HUES64 (cell line): ENCODE data around the gene ERICH6.

ENCODE experiments used
- H3K27ac ChIP-seq: 2 replicates; pipeline ENCODE4 v1.7.0; 2013; ENCODE audit warnings: low read depth, low read length, inconsistent platforms
- H3K27me3 ChIP-seq: 2 replicates; pipeline ENCODE4 v1.6.1; 2013; ENCODE audit warnings: mild to moderate bottlenecking, low read length; ENCODE audit not compliant: insufficient read depth
- H3K36me3 ChIP-seq: 2 replicates; pipeline ENCODE4 v1.6.1; 2013; ENCODE audit warnings: mild to moderate bottlenecking, low read length; ENCODE audit not compliant: insufficient read depth
- H3K4me1 ChIP-seq: 2 replicates; pipeline ENCODE4 v1.6.1; 2013; ENCODE audit warnings: mild to moderate bottlenecking, low read length, moderate library complexity; ENCODE audit not compliant: insufficient read depth
- H3K4me3 ChIP-seq: 2 replicates; pipeline ENCODE4 v1.5.1; 2013; ENCODE audit warnings: mild to moderate bottlenecking, low read length, moderate library complexity
- H3K9ac ChIP-seq: 2 replicates; pipeline ENCODE4 v1.6.1; 2013; ENCODE audit warnings: mild to moderate bottlenecking, low read depth, low read length
- H3K9me3 ChIP-seq: 2 replicates; pipeline ENCODE4 v1.6.1; 2013; ENCODE audit warnings: low read depth, low read length; ENCODE audit not compliant: insufficient read depth
- WGBS: fragments of 150-250, 120-280 bp; methylation state at CpG from one replicate; pipeline ENCODE4 v1.1.7; 2013; ENCODE audit warnings: missing lambda C conversion rate; 5-methylcytosine and 5-hydroxymethylcytosine counted together

The ERICH6 gene

DNA sequence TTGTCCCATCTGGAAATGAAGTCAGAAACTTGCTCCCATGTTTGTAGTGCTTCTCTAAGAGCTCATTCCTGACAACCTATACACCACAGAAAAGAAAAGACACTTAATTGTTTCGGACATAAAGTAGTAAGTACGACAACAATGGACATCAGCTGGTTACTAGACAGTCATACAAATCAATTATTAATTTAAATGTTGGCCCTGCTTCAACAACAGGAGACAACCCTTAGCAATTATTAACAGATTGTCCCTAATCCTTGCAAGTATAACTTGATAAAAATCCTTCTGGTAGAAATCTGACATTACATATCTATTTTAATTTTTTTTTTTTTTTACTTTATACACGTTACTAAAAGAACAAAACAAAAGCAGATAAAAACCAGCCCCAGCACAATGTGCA lies 29.8 kb downstream of the ERICH6 start:
- WGBS: 94% methylated on average over 3 of the region's 3 CpGs
- Histone ChIP-seq H3K36me3 (no peaks in the 10 kb centered on the region), H3K4me1 (no peaks in the 10 kb centered on the region), H3K4me3 (no peak overlapping the region), H3K9ac (no peak overlapping the region), H3K27me3 (no peaks in the 10 kb centered on the region), H3K27ac (no peak overlapping the region), H3K9me3 (peaks cover 16% of the 10 kb centered on the region)

DNA sequence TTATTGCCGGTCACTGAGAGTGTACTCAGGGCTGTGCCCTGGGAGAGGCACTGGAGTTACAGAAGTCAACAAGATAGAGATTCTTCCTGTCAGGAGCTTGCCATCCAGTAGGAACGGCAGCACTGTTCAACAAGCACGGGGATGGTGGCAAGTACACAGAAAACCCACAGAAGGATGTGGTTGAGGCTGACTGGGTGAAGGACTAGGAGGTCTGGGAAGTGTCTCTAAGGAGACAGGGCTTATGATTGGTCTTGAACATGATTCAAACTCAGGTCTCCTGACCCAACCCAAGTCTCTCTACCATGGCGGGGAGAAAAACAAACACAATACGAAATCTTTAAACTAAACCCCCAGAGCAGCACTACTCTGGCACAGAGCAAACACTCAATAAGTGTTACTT lies 37.6 kb downstream of the ERICH6 start:
- no peak overlapping the region for H3K9ac ChIP-seq
- no peak overlapping the region for H3K4me3 ChIP-seq
- H3K4me1 ChIP-seq: no peaks in the 10 kb centered on the region
- no peaks in the 10 kb centered on the region for H3K9me3 ChIP-seq
- WGBS: 94% methylated on average over 5 of the region's 5 CpGs
- no peaks in the 10 kb centered on the region for H3K27me3 ChIP-seq
- no peak overlapping the region for H3K27ac ChIP-seq
- H3K36me3 ChIP-seq: no peaks in the 10 kb centered on the region

DNA sequence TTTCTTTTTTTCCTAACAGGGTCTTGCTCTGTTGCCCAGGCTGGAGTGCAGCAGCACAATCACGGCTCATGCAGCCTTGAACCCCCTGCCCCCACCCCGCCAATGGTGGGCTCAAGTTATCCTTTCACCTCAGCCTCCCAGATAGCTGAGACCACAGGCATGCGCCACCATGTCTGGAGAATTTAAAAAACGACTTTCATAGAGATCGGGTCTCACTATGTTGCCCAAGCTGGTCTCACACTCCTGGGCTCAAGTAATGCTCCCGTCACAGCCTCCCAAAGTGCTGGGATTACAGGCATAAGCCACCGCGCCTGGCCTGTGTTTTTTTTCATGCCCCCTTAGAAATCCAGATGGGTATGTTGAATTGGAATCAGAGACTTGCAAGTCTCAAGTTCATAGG lies 40.3 kb downstream of the ERICH6 start:
- Histone ChIP-seq H3K4me3 (no peak overlapping the region), H3K4me1 (no peaks in the 10 kb centered on the region), H3K9ac (no peak overlapping the region), H3K9me3 (no peaks in the 10 kb centered on the region), H3K27me3 (no peaks in the 10 kb centered on the region), H3K27ac (no peak overlapping the region), H3K36me3 (no peaks in the 10 kb centered on the region)
- 95% methylated on average over 8 of the region's 8 CpGs for WGBS

DNA sequence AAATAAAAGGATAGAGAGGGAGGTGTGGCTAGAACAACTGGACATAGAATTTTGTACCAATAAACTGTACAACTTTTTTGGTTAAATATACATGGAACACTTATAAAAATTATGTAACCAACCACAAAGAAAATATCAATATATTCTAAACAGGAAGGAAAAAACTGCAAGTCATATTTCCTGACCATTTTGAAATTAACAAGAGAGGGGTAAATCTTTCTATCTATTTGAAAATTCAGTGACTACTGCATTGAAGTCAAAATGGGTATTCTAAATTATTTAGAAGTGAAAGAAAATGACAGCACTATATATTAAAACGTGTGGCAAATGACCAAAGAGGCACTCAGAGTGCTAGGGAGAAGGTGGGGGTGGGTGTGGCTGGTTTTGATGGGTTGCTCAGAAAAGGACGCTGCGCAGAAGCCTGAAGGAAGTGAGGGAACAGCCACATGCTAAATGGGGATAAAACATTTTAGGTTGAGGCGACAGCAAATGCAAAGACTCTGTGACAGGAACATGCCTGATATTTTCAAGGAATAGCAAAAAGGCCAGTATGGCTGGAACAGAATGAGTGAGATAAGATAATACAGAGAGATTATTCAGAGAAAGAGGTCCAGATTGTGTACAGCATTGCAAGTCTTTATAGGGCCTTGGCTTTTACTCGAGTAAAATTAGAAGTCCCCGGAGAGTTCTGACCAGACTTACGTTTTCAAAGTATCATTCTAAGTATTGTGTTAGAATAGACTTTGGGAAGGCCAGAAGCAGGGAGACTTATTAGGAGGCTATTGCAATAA lies 41.1 kb downstream of the ERICH6 start:
- WGBS: 88% methylated on average over 7 of the region's 7 CpGs
- Histone ChIP-seq H3K27me3 (no peaks in the 10 kb centered on the region), H3K4me3 (no peak overlapping the region), H3K9me3 (no peaks in the 10 kb centered on the region), H3K27ac (no peak overlapping the region), H3K4me1 (no peaks in the 10 kb centered on the region), H3K36me3 (no peaks in the 10 kb centered on the region), H3K9ac (no peak overlapping the region)

DNA sequence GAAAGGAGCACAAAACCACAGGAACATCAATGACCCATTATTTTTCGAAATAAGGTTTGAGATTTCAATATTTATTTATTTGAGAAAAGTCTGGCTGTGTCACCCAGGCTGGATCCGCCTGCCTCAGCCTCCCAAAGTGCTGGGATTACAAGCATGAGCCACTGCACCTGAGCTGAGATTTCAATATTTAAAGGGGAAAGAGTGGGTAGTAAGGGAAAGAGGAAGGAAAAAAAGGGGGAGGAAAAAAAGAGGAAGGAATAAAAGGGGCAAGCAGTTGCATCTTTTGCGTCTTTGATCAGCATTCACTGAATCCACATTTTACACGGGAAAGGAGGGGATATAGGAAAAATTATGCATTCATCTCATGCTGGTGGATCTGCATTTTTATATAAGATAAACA lies 47.4 kb downstream of the ERICH6 start:
- H3K4me3 ChIP-seq: no peak overlapping the region
- H3K27me3 ChIP-seq: no peaks in the 10 kb centered on the region
- H3K27ac ChIP-seq: no peak overlapping the region
- no peak overlapping the region for H3K9ac ChIP-seq
- 91% methylated on average over 4 of the region's 4 CpGs for WGBS
- no peaks in the 10 kb centered on the region for H3K36me3 ChIP-seq
- peaks cover 3% of the 10 kb centered on the region; the same call in 1 of the 2 replicates for H3K4me1 ChIP-seq
- H3K9me3 ChIP-seq: no peaks in the 10 kb centered on the region

DNA sequence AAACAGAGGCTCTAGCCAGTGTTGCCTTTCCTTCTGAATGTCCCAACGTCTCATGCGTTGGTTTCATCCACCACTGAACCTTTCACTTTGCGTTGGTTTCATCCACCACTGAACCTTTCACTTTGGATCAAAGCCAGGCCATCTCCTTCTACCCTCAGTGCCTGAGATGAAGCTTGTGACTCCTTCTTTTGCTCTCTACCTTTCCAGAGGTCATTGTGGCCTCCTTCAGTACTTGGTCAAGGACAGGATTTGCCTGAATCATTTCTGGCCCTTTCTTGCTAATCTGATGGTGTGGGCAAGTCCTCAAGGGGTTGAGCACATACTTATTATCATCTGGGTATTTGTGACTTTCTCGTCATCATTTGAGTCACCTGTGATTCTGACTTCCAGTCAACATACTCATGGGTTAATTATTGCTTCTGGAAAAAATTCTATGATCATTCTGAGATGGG lies 50.6 kb downstream of the ERICH6 start:
- H3K9me3 ChIP-seq: no peaks in the 10 kb centered on the region
- no peak overlapping the region for H3K4me3 ChIP-seq
- H3K9ac ChIP-seq: no peak overlapping the region
- no peaks in the 10 kb centered on the region for H3K27me3 ChIP-seq
- H3K36me3 ChIP-seq: no peaks in the 10 kb centered on the region
- H3K27ac ChIP-seq: no peak overlapping the region
- H3K4me1 ChIP-seq: peaks cover 3% of the 10 kb centered on the region; the same call in 1 of the 2 replicates
- 95% methylated on average over 3 of the region's 4 CpGs for WGBS

DNA sequence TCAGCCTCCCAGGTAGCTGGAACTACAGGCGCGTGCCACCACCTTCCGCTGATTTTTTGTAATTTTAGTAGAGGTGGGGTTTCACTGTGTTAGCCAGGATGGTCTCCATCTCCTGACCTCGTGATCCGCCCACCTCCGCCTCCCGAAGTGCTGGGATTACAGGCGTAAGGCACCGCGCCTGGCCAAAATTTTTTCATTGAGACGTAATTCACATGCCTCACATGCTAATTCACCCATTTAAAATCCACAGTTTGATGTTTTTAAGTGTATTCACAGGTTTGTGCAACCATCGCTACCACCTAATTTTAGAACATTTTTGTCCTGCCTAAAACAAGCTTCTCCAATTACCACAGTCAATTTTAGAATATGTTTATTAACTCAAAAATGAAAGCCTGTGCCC lies 63.5 kb downstream of the ERICH6 start:
- Histone ChIP-seq H3K4me3 (no peak overlapping the region), H3K9ac (no peak overlapping the region), H3K36me3 (no peaks in the 10 kb centered on the region), H3K27me3 (no peaks in the 10 kb centered on the region), H3K27ac (no peak overlapping the region), H3K4me1 (peaks cover 9% of the 10 kb centered on the region), H3K9me3 (no peaks in the 10 kb centered on the region)
- whole genome bisulfite sequencing: 96% methylated on average over 12 of the region's 12 CpGs

DNA sequence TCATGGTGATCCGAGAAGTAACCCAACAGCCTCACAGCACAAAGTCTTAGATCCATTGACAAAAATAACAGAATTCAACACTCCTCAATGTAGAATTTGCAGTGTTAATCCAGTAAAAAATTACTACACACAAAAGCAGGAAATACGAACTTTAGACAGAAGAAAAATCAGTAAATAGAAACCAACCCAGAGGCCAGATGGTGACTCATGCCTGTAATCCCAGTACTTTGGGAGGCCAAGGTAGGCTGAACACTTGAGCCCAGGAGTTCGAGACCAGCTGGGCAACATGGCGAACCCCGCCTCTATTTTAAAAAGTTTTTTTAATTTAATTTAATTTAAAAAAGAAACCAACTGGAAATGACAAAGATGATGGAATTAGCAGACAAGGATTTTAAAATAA lies 64.5 kb downstream of the ERICH6 start:
- Histone ChIP-seq H3K9ac (no peak overlapping the region), H3K27ac (no peak overlapping the region), H3K36me3 (no peaks in the 10 kb centered on the region), H3K4me3 (no peak overlapping the region), H3K4me1 (peaks cover 13% of the 10 kb centered on the region), H3K27me3 (no peaks in the 10 kb centered on the region), H3K9me3 (no peaks in the 10 kb centered on the region)
- WGBS: 59% methylated on average over 3 of the region's 5 CpGs

DNA sequence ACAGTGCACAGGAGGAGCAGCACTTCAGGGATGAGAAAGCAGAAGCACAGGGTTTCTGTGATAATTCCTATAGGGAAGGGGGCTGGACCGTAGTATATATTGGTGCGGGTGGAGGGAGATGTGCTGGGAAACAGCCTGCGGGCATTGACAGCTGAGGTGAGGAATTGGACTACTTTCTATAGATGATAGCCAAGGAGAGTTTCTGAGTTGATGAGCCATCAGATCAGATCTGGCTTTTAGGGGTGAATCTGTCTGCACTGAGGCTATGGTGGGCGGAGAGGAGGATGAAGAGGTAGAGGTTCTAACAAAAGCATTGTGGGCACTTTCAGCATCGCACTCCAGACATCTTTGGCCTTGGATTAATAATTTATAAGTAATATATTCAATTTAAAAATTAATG lies 67.5 kb downstream of the ERICH6 start:
- 87% methylated on average over 4 of the region's 5 CpGs for WGBS

DNA sequence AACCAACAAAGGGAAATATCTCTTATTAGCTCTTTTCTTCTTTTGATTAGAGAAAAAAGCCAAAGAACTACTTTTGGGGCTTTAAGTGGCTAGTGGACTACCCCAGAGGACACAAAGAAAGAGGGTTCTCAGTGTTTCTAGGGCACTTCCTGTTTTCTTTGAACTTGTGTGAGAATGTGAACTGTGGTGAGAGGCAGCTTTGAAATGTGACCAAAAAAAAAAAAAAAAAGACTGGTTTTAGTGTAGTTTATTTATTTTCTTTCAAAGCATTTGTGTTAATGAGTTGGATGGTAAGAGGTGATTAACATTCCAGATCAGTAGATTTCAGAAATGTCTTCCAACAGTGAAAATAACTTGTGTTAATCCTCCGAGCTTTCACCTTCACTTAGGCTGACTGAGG lies 68.2 kb downstream of the ERICH6 start:
- Histone ChIP-seq H3K36me3 (peaks cover 5% of the 10 kb centered on the region), H3K4me3 (no peak overlapping the region), H3K9me3 (no peaks in the 10 kb centered on the region), H3K9ac (no peak overlapping the region), H3K27ac (peak overlapping the region; percentile 23; the same call in 1 of the 2 replicates), H3K4me1 (peaks cover 13% of the 10 kb centered on the region), H3K27me3 (no peaks in the 10 kb centered on the region)
- WGBS: 67% methylated on average over 1 of the region's 1 CpG

More for the DNA sequence above, 67.5 kb downstream of the ERICH6 start:
- Histone ChIP-seq H3K4me3 (no peak overlapping the region), H3K27me3 (no peaks in the 10 kb centered on the region), H3K27ac (no peak overlapping the region), H3K9me3 (no peaks in the 10 kb centered on the region), H3K9ac (no peak overlapping the region), H3K4me1 (peaks cover 13% of the 10 kb centered on the region), H3K36me3 (no peaks in the 10 kb centered on the region)

DNA sequence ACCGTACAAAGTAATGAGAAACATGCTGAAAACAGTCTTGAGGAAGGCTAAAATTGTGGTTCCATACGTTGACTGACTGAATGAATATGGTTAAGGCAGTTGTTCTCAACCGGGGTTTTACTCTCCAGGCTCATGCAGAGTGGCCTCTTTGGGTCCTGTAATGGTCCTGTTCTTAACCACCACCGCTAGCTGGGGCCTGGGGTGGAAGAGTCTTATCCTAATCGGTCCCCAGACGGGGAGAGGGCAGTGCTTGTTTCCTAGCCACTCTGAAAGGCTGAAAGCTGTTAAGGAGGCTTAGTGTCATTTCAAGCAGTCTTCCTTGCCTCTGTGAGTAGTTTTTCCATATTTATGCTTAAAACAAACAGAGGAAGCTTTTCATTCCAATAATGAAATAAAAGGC lies 68.6 kb downstream of the ERICH6 start:
- H3K9me3 ChIP-seq: no peaks in the 10 kb centered on the region
- no peak overlapping the region for H3K4me3 ChIP-seq
- H3K9ac ChIP-seq: no peak overlapping the region
- 72% methylated on average over 6 of the region's 6 CpGs for WGBS
- peak overlapping the region; percentile 23; the same call in 1 of the 2 replicates for H3K27ac ChIP-seq
- no peaks in the 10 kb centered on the region for H3K27me3 ChIP-seq
- H3K4me1 ChIP-seq: peaks cover 13% of the 10 kb centered on the region
- peaks cover 8% of the 10 kb centered on the region for H3K36me3 ChIP-seq
